A673 (cell line): ENCODE results near the gene CNNM4. TPM values are rescaled to one million over a fixed set of nuclear protein-coding genes. Genes with fewer than 3 reads are reported as not detected.

Experiments used
- BruUV-seq: library from RNA; stranded (reverse); fragments of 400-500 nt; replicated peaks from 2 replicates; lab custom pipeline; 2021; lab: Mats Ljungman, UMichigan
- CTCF ChIA-PET: fragments of 300-600 bp; sonication (Branson Sonifier 250); formaldehyde crosslinking; loops from one replicate; lab custom pipeline; 2022; ENCODE audit warnings: antibody characterized with exemption; lab: Charles Lee
- POLR2A ChIA-PET: fragments of 300-600 bp; sonication (Branson Sonifier 250); formaldehyde crosslinking; loops from one replicate; lab custom pipeline; 2022; ENCODE audit warnings: antibody characterized with exemption; ENCODE audit not compliant: low non-redundant PET; lab: Charles Lee
- DNase-seq: peaks from one replicate; pipeline ENCODE4 v3.0.0-alpha.2; 2015; ENCODE audit warnings: low spot score
- H3K27ac ChIP-seq: fragments of 200-600 bp; sonication (generic); 2 replicates; pipeline ENCODE4 v1.5.1; 2016; ENCODE audit warnings: mixed run types, low read depth, mild to moderate bottlenecking, mixed read lengths, antibody characterized with exemption, low read length; ENCODE audit not compliant: poor library complexity, severe bottlenecking
- H3K27me3 ChIP-seq: fragments of 200-600 bp; sonication (generic); replicated peaks from 2 replicates; pipeline ENCODE4 v1.6.1; 2017; ENCODE audit warnings: mixed run types, low read depth, mild to moderate bottlenecking, mixed read lengths, antibody characterized with exemption, low read length; ENCODE audit not compliant: insufficient read depth, poor library complexity
- H3K36me3 ChIP-seq: fragments of 200-600 bp; sonication (generic); 2 replicates; pipeline ENCODE4 v1.6.1; 2016; ENCODE audit warnings: mixed run types, mild to moderate bottlenecking, mixed read lengths, antibody characterized with exemption, low read length; ENCODE audit not compliant: insufficient read depth, poor library complexity, severe bottlenecking
- H3K4me1 ChIP-seq: fragments of 200-600 bp; sonication (generic); 2 replicates; pipeline ENCODE4 v1.6.1; 2017; ENCODE audit warnings: mixed run types, mild to moderate bottlenecking, mixed read lengths, antibody characterized with exemption, low read length; ENCODE audit not compliant: insufficient read depth, poor library complexity, severe bottlenecking
- H3K4me3 ChIP-seq: fragments of 200-600 bp; sonication (generic); 2 replicates; pipeline ENCODE4 v1.5.1; 2016; ENCODE audit warnings: low read depth, mixed run types, mild to moderate bottlenecking, mixed read lengths, low read length; ENCODE audit not compliant: poor library complexity, severe bottlenecking
- H3K9me3 ChIP-seq: fragments of 200-600 bp; sonication (generic); 2 replicates; pipeline ENCODE4 v1.6.1; 2016; ENCODE audit warnings: mixed run types, low read depth, mild to moderate bottlenecking, mixed read lengths, antibody characterized with exemption, low read length; ENCODE audit not compliant: poor library complexity, severe bottlenecking
- EZH2 ChIP-seq: fragments of 200-600 bp; sonication (generic); IDR thresholded peaks from 2 replicates; pipeline ENCODE4 v1.6.1; 2017; ENCODE audit warnings: borderline replicate concordance, low read depth, mild to moderate bottlenecking, mixed read lengths, antibody characterized with exemption, low read length; ENCODE audit not compliant: poor library complexity, severe bottlenecking
- intact Hi-C: fragments of 100-400 bp; cut with micrococcal nuclease; formaldehyde crosslinking; loops from one replicate; pipeline ENCODE4 v1.10.0; 2022; ENCODE audit not compliant: unreplicated experiment
- total RNA-seq: library from RNA; stranded (reverse); gene quantifications from 2 replicates; pipeline ENCODE4 v1.2.3, GENCODE V29; 2021
- TF ChIP-seq, protein P1 (sequence below): fragments of 300-800, 200-600 bp; sonication (generic); conservative IDR thresholded peaks from 2 replicates; pipeline ENCODE4 v1.5.1; 2017; ENCODE audit warnings: low read depth, mild to moderate bottlenecking, antibody characterized with exemption, low read length, moderate library complexity, mixed read lengths

Gene CNNM4
- total RNA-seq, 1 experiment from 2014 or later = 16.3 TPM

DNA sequence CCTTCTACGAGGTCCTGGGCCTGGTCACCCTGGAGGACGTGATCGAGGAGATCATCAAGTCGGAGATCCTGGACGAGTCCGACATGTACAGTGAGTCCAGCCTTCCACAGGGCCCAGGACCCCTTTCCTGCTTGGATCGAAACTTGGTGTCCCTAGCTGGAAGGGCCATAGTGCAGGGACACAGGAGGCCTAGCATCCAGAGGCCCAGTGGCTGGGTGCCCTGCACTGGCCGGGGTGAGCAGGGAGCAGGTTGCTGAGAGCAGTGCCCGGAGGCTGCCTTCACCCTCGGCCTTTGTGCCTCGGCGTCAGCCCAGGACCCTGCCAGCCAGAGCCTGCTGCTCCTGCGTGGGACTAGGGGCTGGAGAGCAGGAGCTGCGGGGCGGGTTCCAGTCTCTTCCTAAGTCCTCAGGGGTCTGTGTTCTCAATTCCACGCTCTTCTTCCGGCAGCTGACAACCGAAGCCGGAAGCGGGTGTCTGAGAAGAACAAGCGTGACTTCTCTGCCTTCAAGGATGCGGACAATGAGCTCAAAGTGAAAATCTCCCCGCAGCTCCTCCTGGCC, 36.4 kb downstream of the CNNM4 start:
- H3K27ac ChIP-seq = no peak overlapping the region
- no TSS peak for BruUV-seq
- H3K4me3 ChIP-seq = no peak overlapping the region
- TF ChIP-seq EZH2 = no peak
- TF ChIP-seq, protein P1, sequence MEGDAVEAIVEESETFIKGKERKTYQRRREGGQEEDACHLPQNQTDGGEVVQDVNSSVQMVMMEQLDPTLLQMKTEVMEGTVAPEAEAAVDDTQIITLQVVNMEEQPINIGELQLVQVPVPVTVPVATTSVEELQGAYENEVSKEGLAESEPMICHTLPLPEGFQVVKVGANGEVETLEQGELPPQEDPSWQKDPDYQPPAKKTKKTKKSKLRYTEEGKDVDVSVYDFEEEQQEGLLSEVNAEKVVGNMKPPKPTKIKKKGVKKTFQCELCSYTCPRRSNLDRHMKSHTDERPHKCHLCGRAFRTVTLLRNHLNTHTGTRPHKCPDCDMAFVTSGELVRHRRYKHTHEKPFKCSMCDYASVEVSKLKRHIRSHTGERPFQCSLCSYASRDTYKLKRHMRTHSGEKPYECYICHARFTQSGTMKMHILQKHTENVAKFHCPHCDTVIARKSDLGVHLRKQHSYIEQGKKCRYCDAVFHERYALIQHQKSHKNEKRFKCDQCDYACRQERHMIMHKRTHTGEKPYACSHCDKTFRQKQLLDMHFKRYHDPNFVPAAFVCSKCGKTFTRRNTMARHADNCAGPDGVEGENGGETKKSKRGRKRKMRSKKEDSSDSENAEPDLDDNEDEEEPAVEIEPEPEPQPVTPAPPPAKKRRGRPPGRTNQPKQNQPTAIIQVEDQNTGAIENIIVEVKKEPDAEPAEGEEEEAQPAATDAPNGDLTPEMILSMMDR = no peak
- no peaks in the 10 kb centered on the region for H3K4me1 ChIP-seq
- no peaks in the 10 kb centered on the region for H3K27me3 ChIP-seq
- no peaks in the 10 kb centered on the region for H3K36me3 ChIP-seq
- ChIA-PET CTCF (interaction anchor here (0.5 kb wide), 1 partner anchor 310 kb away, joined by 4 read pairs; no protein-coding TSS in a partner anchor), POLR2A (no interaction called here)
- H3K9me3 ChIP-seq = no peaks in the 10 kb centered on the region
- DNase-seq = no peak
- intact Hi-C loops = no loop called here

DNA sequence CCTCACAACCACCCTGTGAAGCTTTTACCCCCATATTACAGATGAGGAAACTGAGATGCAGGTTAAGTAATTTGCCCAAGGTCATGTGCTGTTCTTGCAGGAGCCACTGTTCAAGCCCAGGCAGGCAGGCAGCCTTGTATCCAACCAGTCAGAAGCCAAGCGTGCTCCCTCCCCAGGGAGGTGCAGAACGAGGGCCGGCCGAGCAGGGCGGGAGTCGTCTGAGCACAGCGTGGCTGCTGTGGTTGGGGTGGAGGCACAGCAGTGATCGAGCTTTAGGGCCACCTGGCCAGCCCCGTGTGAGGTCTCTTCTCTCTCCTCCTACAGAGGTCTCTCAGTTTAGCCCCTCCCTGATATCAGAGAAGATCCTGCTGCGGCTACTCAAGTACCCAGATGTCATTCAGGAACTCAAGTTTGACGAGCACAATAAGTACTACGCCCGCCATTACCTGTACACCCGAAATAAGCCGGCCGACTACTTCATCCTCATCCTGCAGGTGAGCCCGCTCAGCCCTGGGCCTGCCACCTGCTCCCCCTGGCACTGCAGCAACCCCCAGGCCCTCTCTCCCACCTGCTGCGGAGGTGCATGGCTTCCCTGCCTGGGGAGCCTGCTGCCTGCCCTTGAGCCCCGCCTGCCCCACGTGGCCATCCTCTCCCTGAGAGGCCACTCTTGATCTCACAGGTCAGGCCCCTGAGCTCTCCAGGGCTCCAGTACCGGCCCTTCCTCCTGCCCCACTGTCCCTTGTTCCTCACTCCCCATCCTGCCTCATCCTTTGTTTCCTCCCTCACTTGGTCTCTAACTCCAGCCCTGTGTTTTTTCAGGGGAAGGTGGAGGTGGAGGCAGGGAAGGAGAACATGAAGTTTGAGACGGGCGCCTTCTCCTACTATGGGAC, 38.3 kb downstream of the CNNM4 start:
- Histone ChIP-seq H3K4me1 (no peaks in the 10 kb centered on the region), H3K36me3 (no peaks in the 10 kb centered on the region), H3K4me3 (no peak overlapping the region), H3K9me3 (no peaks in the 10 kb centered on the region), H3K27ac (no peak overlapping the region), H3K27me3 (no peaks in the 10 kb centered on the region)
- POLR2A ChIA-PET = interaction anchor here (0.6 kb wide), 1 partner anchor 25 kb away, joined by 4 read pairs; no protein-coding TSS in a partner anchor
- TF ChIP-seq, protein P1 = no peak
- no peak for TF ChIP-seq EZH2
- intact Hi-C loops = no loop called here
- BruUV-seq = no TSS peak
- CTCF ChIA-PET = no interaction called here
- no peak for DNase-seq

- no TSS peak for BruUV-seq
- Histone ChIP-seq H3K9me3 (no peaks in the 10 kb centered on the region), H3K4me1 (no peaks in the 10 kb centered on the region), H3K27ac (no peak overlapping the region), H3K4me3 (no peak overlapping the region), H3K27me3 (no peaks in the 10 kb centered on the region), H3K36me3 (no peaks in the 10 kb centered on the region)
- ChIA-PET POLR2A (no interaction called here), CTCF (no interaction called here)
- intact Hi-C loops = no loop called here
- TF ChIP-seq EZH2 = no peak
- TF ChIP-seq, protein P1 = no peak
- no peak for DNase-seq
These were observed 38.9 kb downstream of the CNNM4 start for GRCh38 chr2:96799623-96799935.
